Keratinocyte (primary cell): ENCODE measurements around the gene FBXO9. TPM values are rescaled to one million over a fixed set of nuclear protein-coding genes. Genes with fewer than 3 reads are reported as not detected.

ENCODE experiments used
- DNase-seq: peaks from one replicate; pipeline ENCODE4 v3.0.0-alpha.2; 2011; ENCODE audit warnings: low read depth, missing footprints, low spot score
- FAIRE-seq: peaks from 2 replicates; lab custom pipeline; 2011; peaks lifted over from hg19 to GRCh38; lab: Jason Lieb, UNC
- H2AFZ ChIP-seq: 2 replicates; pipeline ENCODE4 v1.6.0; 2012; ENCODE audit warnings: low read length, control low read depth, inconsistent platforms; ENCODE audit not compliant: control insufficient read depth
- H3K27ac ChIP-seq: 2 replicates; pipeline ENCODE4 v1.5.1; 2011; ENCODE audit warnings: low read length; ENCODE audit not compliant: control insufficient read depth, insufficient read depth
- H3K27me3 ChIP-seq: 3 replicates; pipeline ENCODE4 v1.6.0; 2011; ENCODE audit warnings: low read length; ENCODE audit not compliant: control insufficient read depth, insufficient read depth; ENCODE audit errors: extremely low read depth
- H3K36me3 ChIP-seq, 2 experiments: 2 replicates in 1 of 2; 3 replicates in 1 of 2; pipeline ENCODE4 v1.5.1; 2011; ENCODE audit warnings: low read length in 2 of 2, mild to moderate bottlenecking in 1 of 2; ENCODE audit not compliant: control insufficient read depth in 2 of 2, insufficient read depth in 2 of 2; ENCODE audit errors: extremely low read depth in 1 of 2
- H3K4me1 ChIP-seq: 3 replicates; pipeline ENCODE4 v1.5.1; 2011; ENCODE audit warnings: low read length; ENCODE audit not compliant: control insufficient read depth, insufficient read depth; ENCODE audit errors: extremely low read depth
- H3K4me2 ChIP-seq: 3 replicates; pipeline ENCODE4 v1.6.0; 2011; ENCODE audit warnings: low read depth, low read length; ENCODE audit not compliant: control insufficient read depth, insufficient read depth; ENCODE audit errors: extremely low read depth
- H3K4me3 ChIP-seq, 3 experiments: fragments of 200-600 bp in 1 of 3; sonication (generic) in 1 of 3; 2 replicates in 2 of 3; 3 replicates in 1 of 3; pipeline ENCODE4 v1.5.1; 2011 to 2016; ENCODE audit warnings: low read length in 3 of 3, mild to moderate bottlenecking in 3 of 3, control low read depth in 2 of 3, inconsistent platforms in 1 of 3, low read depth in 1 of 3, mixed read lengths in 1 of 3, mixed run types in 1 of 3, moderate library complexity in 1 of 3; ENCODE audit not compliant: control insufficient read depth in 2 of 3, insufficient read depth in 2 of 3; ENCODE audit errors: extremely low read depth in 1 of 3
- H3K79me2 ChIP-seq: 2 replicates; pipeline ENCODE4 v1.6.0; 2012; ENCODE audit warnings: low read length; ENCODE audit not compliant: control insufficient read depth, insufficient read depth
- H3K9ac ChIP-seq: 3 replicates; pipeline ENCODE4 v1.6.0; 2011; ENCODE audit warnings: low read length; ENCODE audit not compliant: control insufficient read depth, insufficient read depth; ENCODE audit errors: extremely low read depth
- H3K9me1 ChIP-seq: 3 replicates; pipeline ENCODE4 v1.6.0; 2011; ENCODE audit warnings: low read length; ENCODE audit not compliant: control insufficient read depth, insufficient read depth; ENCODE audit errors: extremely low read depth
- H3K9me3 ChIP-seq: 2 replicates; pipeline ENCODE4 v1.5.1; 2012; ENCODE audit warnings: low read depth, low read length; ENCODE audit not compliant: control insufficient read depth
- H4K20me1 ChIP-seq: 3 replicates; pipeline ENCODE4 v1.6.0; 2011; ENCODE audit warnings: low read length; ENCODE audit not compliant: control insufficient read depth, insufficient read depth; ENCODE audit errors: extremely low read depth
- EZH2 ChIP-seq: IDR thresholded peaks from one replicate; pipeline ENCODE4 v1.6.1; 2012; ENCODE audit warnings: inconsistent platforms, mild to moderate bottlenecking, low read length, moderate library complexity
- dilution Hi-C: fragments of 300-500 bp; cut with MboI; formaldehyde crosslinking; loops from one replicate; pipeline ENCODE4 v1.7.0; 2020; ENCODE audit warnings: low sequenced_read_pairs; ENCODE audit not compliant: extremely low pct_ligation_motif_present
- polyA plus RNA-seq, 5 experiments: library from polyadenylated mRNA; depleted of rRNA in 3 of 5; stranded (reverse) in 3 of 5; stranded (forward) in 1 of 5; unstranded in 1 of 5; fragments of >200 nt; gene quantifications; 1 replicate in 1 of 5; 2 replicates in 3 of 5; 3 replicates in 1 of 5; pipeline versions ENCODE4 v1.2.1 to v1.2.3, GENCODE V29; 2011 to 2012; ENCODE audit warnings: missing spikeins in 2 of 5, low read depth in 1 of 5, low replicate concordance in 1 of 5
- TF ChIP-seq, protein P1 (sequence below), 3 experiments: IDR thresholded peaks in 1 of 3; conservative IDR thresholded peaks in 1 of 3; optimal IDR thresholded peaks in 1 of 3; 2 replicates in 2 of 3; 3 replicates in 1 of 3; pipeline versions ENCODE3 to v1.5.1; 2011; ENCODE audit warnings: low read length in 3 of 3, mild to moderate bottlenecking in 3 of 3, moderate library complexity in 2 of 3, control low read depth in 1 of 3, inconsistent platforms in 1 of 3; ENCODE audit not compliant: insufficient read depth in 2 of 3; ENCODE audit errors: extremely low read depth in 1 of 3

The FBXO9 gene
- polyA plus RNA-seq, 1 donor (not counting 4 experiments of a cell fraction or from before 2014, with no cell fraction given): 71.8 TPM

DNA sequence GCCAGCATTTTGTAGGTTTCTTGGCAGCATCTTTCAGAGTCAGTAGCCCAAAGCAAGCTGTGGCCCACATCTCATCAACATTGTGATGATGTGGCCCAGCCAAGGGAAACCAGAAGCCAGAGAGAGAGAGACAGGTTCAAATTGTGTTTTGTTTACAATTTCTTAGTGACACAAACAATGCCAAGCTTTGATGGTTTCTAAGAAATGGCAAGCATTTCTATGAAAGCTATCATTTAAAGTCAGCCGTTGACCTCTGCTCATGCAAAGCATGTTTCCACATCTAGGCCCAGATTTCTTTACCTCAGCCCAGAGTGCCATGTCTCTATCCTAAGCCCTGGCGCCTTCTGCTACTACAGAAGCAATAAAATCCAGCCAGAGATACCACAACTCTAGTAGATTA is 50.5 kb downstream of the FBXO9 start:
- Histone ChIP-seq H2AFZ (no peak overlapping the region), H3K27ac (no peak overlapping the region), H4K20me1 (no peaks in the 10 kb centered on the region), H3K79me2 (no peaks in the 10 kb centered on the region), H3K4me1 (peaks cover 36% of the 10 kb centered on the region), H3K27me3 (no peaks in the 10 kb centered on the region), H3K9me1 (no peaks in the 10 kb centered on the region), H3K36me3 (no peaks in the 10 kb centered on the region), H3K4me3 (no peak overlapping the region), H3K9ac (no peak overlapping the region), H3K9me3 (no peaks in the 10 kb centered on the region), H3K4me2 (no peak overlapping the region)
- FAIRE-seq: no peak
- dilution Hi-C loops: no loop called here
- no peak for TF ChIP-seq EZH2
- TF ChIP-seq, protein P1, sequence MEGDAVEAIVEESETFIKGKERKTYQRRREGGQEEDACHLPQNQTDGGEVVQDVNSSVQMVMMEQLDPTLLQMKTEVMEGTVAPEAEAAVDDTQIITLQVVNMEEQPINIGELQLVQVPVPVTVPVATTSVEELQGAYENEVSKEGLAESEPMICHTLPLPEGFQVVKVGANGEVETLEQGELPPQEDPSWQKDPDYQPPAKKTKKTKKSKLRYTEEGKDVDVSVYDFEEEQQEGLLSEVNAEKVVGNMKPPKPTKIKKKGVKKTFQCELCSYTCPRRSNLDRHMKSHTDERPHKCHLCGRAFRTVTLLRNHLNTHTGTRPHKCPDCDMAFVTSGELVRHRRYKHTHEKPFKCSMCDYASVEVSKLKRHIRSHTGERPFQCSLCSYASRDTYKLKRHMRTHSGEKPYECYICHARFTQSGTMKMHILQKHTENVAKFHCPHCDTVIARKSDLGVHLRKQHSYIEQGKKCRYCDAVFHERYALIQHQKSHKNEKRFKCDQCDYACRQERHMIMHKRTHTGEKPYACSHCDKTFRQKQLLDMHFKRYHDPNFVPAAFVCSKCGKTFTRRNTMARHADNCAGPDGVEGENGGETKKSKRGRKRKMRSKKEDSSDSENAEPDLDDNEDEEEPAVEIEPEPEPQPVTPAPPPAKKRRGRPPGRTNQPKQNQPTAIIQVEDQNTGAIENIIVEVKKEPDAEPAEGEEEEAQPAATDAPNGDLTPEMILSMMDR (optimal IDR thresholded peaks at IDR 0.05 in 1 of 3, IDR thresholded peaks at IDR 0.05 in 1 of 3, conservative IDR thresholded peaks at IDR 0.05 in 1 of 3; ENCODE audit: extremely low read depth in 1 of 3, insufficient read depth in 2 of 3, low read length in 3 of 3): no peak
- no peak for DNase-seq

DNA sequence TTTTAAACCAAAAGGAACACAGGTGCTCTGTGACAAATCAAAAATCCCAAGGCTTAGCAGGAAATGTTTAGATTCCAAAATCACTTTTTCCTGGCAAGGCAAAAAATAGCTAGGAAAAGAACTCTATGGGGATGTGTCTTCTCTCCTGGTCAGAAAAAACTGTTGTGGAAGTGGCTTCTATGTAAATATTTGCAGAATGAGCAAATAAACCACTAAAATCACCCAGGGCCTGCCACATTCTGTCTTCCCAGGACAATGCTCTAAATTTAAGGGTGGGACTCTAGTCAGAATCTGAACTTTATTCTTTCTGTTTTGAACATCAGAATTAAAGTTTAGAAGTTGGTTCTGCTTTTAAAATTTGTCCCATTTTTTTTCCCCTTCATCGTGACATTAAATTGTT is 54.1 kb downstream of the FBXO9 start:
- Histone ChIP-seq H3K79me2 (no peaks in the 10 kb centered on the region), H3K9me3 (no peaks in the 10 kb centered on the region), H3K27ac (no peak overlapping the region), H3K36me3 (no peaks in the 10 kb centered on the region), H3K4me1 (peaks cover 13% of the 10 kb centered on the region), H4K20me1 (no peaks in the 10 kb centered on the region), H3K9ac (no peak overlapping the region), H3K9me1 (no peaks in the 10 kb centered on the region), H3K4me3 (no peak overlapping the region), H3K27me3 (no peaks in the 10 kb centered on the region), H3K4me2 (peak overlapping the region; percentile 1), H2AFZ (no peak overlapping the region)
- TF ChIP-seq, protein P1 (optimal IDR thresholded peaks at IDR 0.05 in 1 of 3, IDR thresholded peaks at IDR 0.05 in 1 of 3, conservative IDR thresholded peaks at IDR 0.05 in 1 of 3; ENCODE audit: extremely low read depth in 1 of 3, insufficient read depth in 2 of 3, low read length in 3 of 3): no peak
- no peak for TF ChIP-seq EZH2
- dilution Hi-C loops: no loop called here
- no peak for DNase-seq
- FAIRE-seq: no peak
